ENCODE results near the gene YY2. TPM values are rescaled to one million over a fixed set of nuclear protein-coding genes. Genes with fewer than 3 reads are reported as not detected.
A peak's percentile ranks its signal among the peaks of the same experiment; 100 is the strongest.

The YY2 gene
- total RNA-seq, 4 donors from 2014 or later, result 0.16 to 0.92 (median 0.75) TPM; not detected in 1

DNA sequence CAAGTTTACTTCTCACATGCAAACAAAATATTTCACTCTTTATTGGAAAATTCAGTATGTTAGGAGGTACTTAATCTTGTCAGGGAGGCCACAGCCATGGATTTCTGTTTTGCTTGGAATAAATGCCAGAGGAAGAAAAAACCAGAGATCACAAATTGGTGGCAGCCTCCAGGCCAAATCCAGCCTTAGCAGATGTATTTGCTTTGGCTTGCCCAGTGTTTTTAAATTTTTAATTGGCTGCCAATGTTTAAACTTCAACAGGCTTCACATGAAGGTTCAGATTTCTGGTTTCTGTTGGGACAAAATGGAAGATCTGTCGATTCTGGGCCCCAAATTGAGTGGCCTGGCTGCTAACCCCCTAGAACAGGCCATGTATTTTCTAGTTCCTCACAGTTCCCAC, 19.2 kb downstream of the YY2 start:
- H3K4me3 ChIP-seq, result no peak overlapping the region
- no peaks in the 10 kb centered on the region for H3K9me3 ChIP-seq
- intact Hi-C loops (cut with DNase I; ENCODE audit: low total_unique reads), result no loop called here
- H3K27ac ChIP-seq, result no peak overlapping the region
- H3K27me3 ChIP-seq, result no peaks in the 10 kb centered on the region
- no peaks in the 10 kb centered on the region for H3K36me3 ChIP-seq
- in situ Hi-C loops (cut with MboI; ENCODE audit: low sequenced_read_pairs in 4 of 4), result no loop called here
- TF ChIP-seq CTCF (IDR thresholded peaks at IDR 0.05 in 4 of 5, conservative IDR thresholded peaks at IDR 0.05 in 1 of 5) (no peak), POLR2A (IDR thresholded peaks at IDR 0.05) (no peak)
- peaks cover 0 to 4% of the 10 kb centered on the region in 2 donors for H3K4me1 ChIP-seq
- no peak for ATAC-seq
- no peak for DNase-seq

GRCh38 chrX:21881881-21882574, 26.2 kb downstream of the YY2 start:
- Histone ChIP-seq H3K9me3 (no peaks in the 10 kb centered on the region), H3K4me3 (no peak overlapping the region), H3K36me3 (no peaks in the 10 kb centered on the region), H3K4me1 (no peaks in the 10 kb centered on the region), H3K27ac (no peak overlapping the region), H3K27me3 (no peaks in the 10 kb centered on the region)
- DNase-seq, result no peak
- intact Hi-C loops (cut with DNase I; ENCODE audit: low total_unique reads), result no loop called here
- TF ChIP-seq CTCF (IDR thresholded peaks at IDR 0.05 in 4 of 5, conservative IDR thresholded peaks at IDR 0.05 in 1 of 5) (no peak), POLR2A (IDR thresholded peaks at IDR 0.05) (no peak)
- ATAC-seq, result no peak
- in situ Hi-C loops (cut with MboI; ENCODE audit: low sequenced_read_pairs in 4 of 4), result no loop called here

- in situ Hi-C loops (cut with MboI; ENCODE audit: low sequenced_read_pairs in 4 of 4), result no loop called here
- no peak for ATAC-seq
- peak; percentile 1 to 15 for DNase-seq
These were observed 27.5 kb downstream of the YY2 start for GRCh38 chrX:21883258-21883657.

DNA sequence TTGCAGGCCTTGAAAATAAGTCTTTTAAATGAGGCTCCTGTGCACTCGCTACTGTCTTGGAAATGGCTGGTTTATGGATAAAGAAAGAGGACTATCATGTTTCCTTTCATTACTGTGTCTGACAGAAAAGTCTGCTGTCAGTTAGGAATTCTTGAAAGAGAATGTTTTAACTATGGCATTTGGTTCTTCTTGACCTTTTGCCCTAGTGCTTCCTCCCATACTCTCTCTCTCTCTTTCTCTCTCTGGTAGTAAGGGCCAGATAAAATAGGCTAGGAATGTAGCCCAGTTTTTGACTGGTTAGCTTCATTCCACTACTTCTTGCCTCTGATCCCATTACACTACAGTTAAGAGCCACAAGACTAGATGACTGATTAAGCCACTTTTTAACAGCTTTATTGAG, 29.8 kb downstream of the YY2 start:
- H3K4me1 ChIP-seq, result no peaks in the 10 kb centered on the region
- DNase-seq, result no peak
- no peaks in the 10 kb centered on the region for H3K9me3 ChIP-seq
- H3K36me3 ChIP-seq, result no peaks in the 10 kb centered on the region
- intact Hi-C loops (cut with DNase I; ENCODE audit: low total_unique reads) (no loop called here), in situ Hi-C loops (cut with MboI; ENCODE audit: low sequenced_read_pairs in 4 of 4) (no loop called here)
- no peak overlapping the region for H3K27ac ChIP-seq
- no peak overlapping the region for H3K4me3 ChIP-seq
- TF ChIP-seq POLR2A (IDR thresholded peaks at IDR 0.05), result no peak
- TF ChIP-seq CTCF (IDR thresholded peaks at IDR 0.05 in 4 of 5, conservative IDR thresholded peaks at IDR 0.05 in 1 of 5), result no peak
- no peak for ATAC-seq
- H3K27me3 ChIP-seq, result no peaks in the 10 kb centered on the region

More at GRCh38 chrX:21883258-21883657, 27.5 kb downstream of the YY2 start:
- no peaks in the 10 kb centered on the region for H3K27me3 ChIP-seq
- H3K4me1 ChIP-seq, result no peaks in the 10 kb centered on the region
- H3K4me3 ChIP-seq, result no peak overlapping the region
- TF ChIP-seq CTCF (IDR thresholded peaks at IDR 0.05 in 4 of 5, conservative IDR thresholded peaks at IDR 0.05 in 1 of 5) (no peak), POLR2A (IDR thresholded peaks at IDR 0.05) (no peak)
- H3K9me3 ChIP-seq, result no peaks in the 10 kb centered on the region
- H3K36me3 ChIP-seq, result no peaks in the 10 kb centered on the region
- intact Hi-C loops (cut with DNase I; ENCODE audit: low total_unique reads), result no loop called here
- H3K27ac ChIP-seq, result peak overlapping the region in 1 of 4 donors; percentile 38

- Histone ChIP-seq H3K36me3 (no peaks in the 10 kb centered on the region), H3K27me3 (no peaks in the 10 kb centered on the region), H3K4me3 (no peak overlapping the region), H3K27ac (no peak overlapping the region), H3K4me1 (no peaks in the 10 kb centered on the region), H3K9me3 (no peaks in the 10 kb centered on the region)
- in situ Hi-C loops (cut with MboI; ENCODE audit: low sequenced_read_pairs in 4 of 4) (no loop called here), intact Hi-C loops (cut with DNase I; ENCODE audit: low total_unique reads) (no loop called here)
- DNase-seq (peak in 1 of 2 donors; percentile 10), ATAC-seq (no peak)
- TF ChIP-seq CTCF (IDR thresholded peaks at IDR 0.05 in 4 of 5, conservative IDR thresholded peaks at IDR 0.05 in 1 of 5) (no peak), POLR2A (IDR thresholded peaks at IDR 0.05) (no peak)
These were observed 49.5 kb downstream of the YY2 start for GRCh38 chrX:21905313-21905712.

All from gastrocnemius medialis (tissue), 4 donors.